Naive thymus-derived CD4-positive, alpha-beta T cell (primary cell): ENCODE results near the gene PUSL1. TPM values are rescaled to one million over a fixed set of nuclear protein-coding genes. Genes with fewer than 3 reads are reported as not detected.

Experiments
- ATAC-seq: fragments of 150-1000 bp; cut with Tn5 transposase; 2 replicates; pipeline ENCODE4 v1.10.0; 2021; ENCODE audit warnings: mild to moderate bottlenecking, moderate library complexity
- CTCF ChIA-PET: fragments of 350-600 bp; sonication (Branson Sonifier 250); formaldehyde crosslinking; loops from one replicate; lab custom pipeline; 2021; ENCODE audit warnings: antibody characterized with exemption; lab: Charles Lee
- POLR2A ChIA-PET: fragments of 350-600 bp; sonication (Branson Sonifier 250); formaldehyde crosslinking; loops from one replicate; lab custom pipeline; 2021; ENCODE audit warnings: antibody characterized with exemption, inconsistent platforms; lab: Charles Lee
- DNase-seq, 9 donors: peaks; one replicate each; pipeline versions ENCODE4 v3.0.0 to v3.0.0-alpha.2; 2020 to 2022; ENCODE audit warnings: mixed read lengths in 1 of 9
- H3K27ac ChIP-seq: one replicate; pipeline ENCODE4 v1.7.0; 2013; ENCODE audit warnings: mild to moderate bottlenecking, low read depth, low read length, moderate library complexity
- H3K27me3 ChIP-seq, 2 donors: one replicate each; pipeline ENCODE4 v1.7.0; 2013; ENCODE audit warnings: low read length in 2 of 2, mild to moderate bottlenecking in 2 of 2, moderate library complexity in 2 of 2; ENCODE audit not compliant: control insufficient read depth in 2 of 2, insufficient read depth in 2 of 2
- H3K36me3 ChIP-seq, 3 experiments: 1 replicate in 2 of 3; 2 replicates in 1 of 3; pipeline ENCODE4 v1.7.0; 2013; ENCODE audit warnings: low read length in 3 of 3, mild to moderate bottlenecking in 3 of 3, moderate library complexity in 1 of 3; ENCODE audit not compliant: insufficient read depth in 3 of 3, control insufficient read depth in 2 of 3
- H3K4me1 ChIP-seq, 2 donors: one replicate each; pipeline ENCODE4 v1.7.0; 2013; ENCODE audit warnings: low read length in 2 of 2, mild to moderate bottlenecking in 2 of 2, moderate library complexity in 1 of 2; ENCODE audit not compliant: control insufficient read depth in 2 of 2, insufficient read depth in 2 of 2
- H3K4me3 ChIP-seq: 2 replicates; pipeline ENCODE4 v1.7.0; 2013; ENCODE audit warnings: mild to moderate bottlenecking, low read length
- H3K9me3 ChIP-seq, 3 experiments: 1 replicate in 2 of 3; 2 replicates in 1 of 3; pipeline ENCODE4 v1.7.0; 2013; ENCODE audit warnings: low read length in 3 of 3; ENCODE audit not compliant: control insufficient read depth in 2 of 3
- H3K27ac Mint-ChIP-seq, 9 donors: one replicate each; pipeline ENCODE4 v1.8.0; 2020 to 2022; ENCODE audit warnings: mixed read lengths in 9 of 9, mild to moderate bottlenecking in 8 of 9, moderate library complexity in 5 of 9, inconsistent platforms in 2 of 9
- H3K27me3 Mint-ChIP-seq, 5 donors: one replicate each; pipeline ENCODE4 v1.8.0; 2021 to 2022; ENCODE audit warnings: mixed read lengths in 5 of 5, mild to moderate bottlenecking in 1 of 5
- H3K36me3 Mint-ChIP-seq, 5 donors: one replicate each; pipeline ENCODE4 v1.8.0; 2020 to 2022; ENCODE audit warnings: mixed read lengths in 5 of 5, mild to moderate bottlenecking in 3 of 5, inconsistent platforms in 1 of 5
- H3K4me1 Mint-ChIP-seq, 7 donors: one replicate each; pipeline ENCODE4 v1.8.0; 2020 to 2022; ENCODE audit warnings: mixed read lengths in 7 of 7, mild to moderate bottlenecking in 3 of 7, inconsistent platforms in 1 of 7
- H3K4me3 Mint-ChIP-seq, 10 donors: one replicate each; pipeline ENCODE4 v1.8.0; 2020 to 2022; ENCODE audit warnings: mild to moderate bottlenecking in 10 of 10, mixed read lengths in 10 of 10, moderate library complexity in 6 of 10, inconsistent platforms in 2 of 10
- H3K9me3 Mint-ChIP-seq, 11 donors: one replicate each; pipeline ENCODE4 v1.8.0; 2020 to 2022; ENCODE audit warnings: mixed read lengths in 11 of 11, mild to moderate bottlenecking in 4 of 11, inconsistent platforms in 1 of 11, moderate library complexity in 1 of 11
- intact Hi-C, 2 donors: fragments of 100-400 bp; cut with micrococcal nuclease; formaldehyde crosslinking; loops; one replicate each; pipeline ENCODE4 v1.15.1; 2023
- polyA plus RNA-seq, 2 donors: library from polyadenylated mRNA; unstranded; fragments of 300-500 nt; fragmentation: Illumina TruSeq; gene quantifications; one replicate each; pipeline ENCODE4 v1.2.3, GENCODE V29; 2021
- total RNA-seq, 6 experiments: library from RNA in 5 of 6; stranded (reverse) in 5 of 6; gene quantifications; 1 replicate in 5 of 6; 2 replicates in 1 of 6; pipeline ENCODE4 v1.2.3 and lab custom pipeline; 2021 to 2026

PUSL1 gene
- total and polyA plus RNA-seq, 7 experiments from 2014 or later: 16.2 to 26.1 (median 19.4) TPM

- Histone ChIP-seq H3K4me1 (peaks cover 18 to 34% of the 10 kb centered on the region in 2 donors), H3K9me3 (no peaks in the 10 kb centered on the region), H3K36me3 (peaks cover 0 to 43% (median 0%) of the 10 kb centered on the region in 3 experiments), H3K27ac (peak within 1 kb of the TSS; percentile 92), H3K27me3 (no peaks in the 10 kb centered on the region), H3K4me3 (peak within 1 kb of the TSS; percentile 77)
- ChIA-PET CTCF (no interaction called here), POLR2A (interaction anchor here (0.9 to 1.7 kb wide), 8 partner anchors 12 to 51 kb away, joined by 3 to 5 read pairs (median 4); partner anchors contain the start of genes ACAP3, AURKAIP1 and UBE2J2)
- H3K27ac Mint-ChIP-seq: peak within 1 kb of the TSS; percentile 67 to 94 (median 91)
- peaks cover 12 to 53% (median 31%) of the 10 kb centered on the region in 7 donors for H3K4me1 Mint-ChIP-seq
- intact Hi-C loops: loop anchor here (1.0 to 2.0 kb wide), 6 partner anchors 16 to 208 kb away; partner anchors contain the start of genes DVL1 (in 2 of the 2), PUSL1 (in 2 of the 2), AURKAIP1 (in 1 of the 2) and C1orf159 (in 1 of the 2)
- ATAC-seq: peak; percentile 93
- H3K36me3 Mint-ChIP-seq: peaks cover 0 to 3% (median 0%) of the 10 kb centered on the region in 5 donors
- H3K9me3 Mint-ChIP-seq: peaks cover 0 to 3% (median 0%) of the 10 kb centered on the region in 11 donors
- H3K4me3 Mint-ChIP-seq: peak within 1 kb of the TSS; percentile 83 to 96 (median 90)
- DNase-seq: peak; percentile 93 to 97 (median 95)
- no peaks in the 10 kb centered on the region for H3K27me3 Mint-ChIP-seq
These were observed 16.3 kb downstream of the PUSL1 start, which contains the start of the genes CPTP and INTS11 for GRCh38 chr1:1324524-1325287. CPTP (plus strand) TSS chr1:1324802; CDS start chr1:1326911, 2,109 bp downstream. INTS11 (minus strand) TSS chr1:1324660; CDS start chr1:1324608, 52 bp downstream.

- Mint-ChIP-seq H3K27ac (peak overlapping the region; percentile 6 to 81 (median 67)), H3K36me3 (peaks cover 0 to 7% (median 0%) of the 10 kb centered on the region in 5 donors), H3K4me1 (peaks cover 12 to 50% (median 30%) of the 10 kb centered on the region in 7 donors), H3K4me3 (peak overlapping the region; percentile 62 to 92 (median 80)), H3K9me3 (peaks cover 0 to 3% (median 0%) of the 10 kb centered on the region in 11 donors), H3K27me3 (no peaks in the 10 kb centered on the region)
- Histone ChIP-seq H3K4me1 (peaks cover 18 to 34% of the 10 kb centered on the region in 2 donors), H3K36me3 (peaks cover 0 to 35% (median 0%) of the 10 kb centered on the region in 3 experiments), H3K27ac (peak overlapping the region; percentile 92), H3K9me3 (no peaks in the 10 kb centered on the region), H3K4me3 (peak overlapping the region; percentile 77), H3K27me3 (no peaks in the 10 kb centered on the region)
- intact Hi-C loops: loop anchor here (1.0 to 2.0 kb wide), 3 partner anchors 24 to 73 kb away; partner anchors contain the start of genes CCNL2 (in 1 of the 2), DVL1 (in 1 of the 2) and UBE2J2 (in 1 of the 2)
- no peak for ATAC-seq
- ChIA-PET CTCF (no interaction called here), POLR2A (interaction anchor here (0.9 to 2.1 kb wide), 9 partner anchors 11 to 52 kb away, joined by 3 to 6 read pairs (median 4); partner anchors contain the start of genes ACAP3, AURKAIP1 and UBE2J2)
- peak in 1 of 9 donors; percentile 31 for DNase-seq
These were observed 17.1 kb downstream of the PUSL1 start for GRCh38 chr1:1325288-1326074.

GRCh38 chr1:1326075-1326605 is 17.7 kb downstream of the PUSL1 start:
- H3K27ac Mint-ChIP-seq: peak overlapping the region; percentile 51 to 81 (median 64)
- H3K4me3 Mint-ChIP-seq: peak overlapping the region; percentile 45 to 92 (median 80)
- H3K9me3 Mint-ChIP-seq: peaks cover 0 to 3% (median 0%) of the 10 kb centered on the region in 11 donors
- intact Hi-C loops: no loop called here
- H3K36me3 Mint-ChIP-seq: peaks cover 0 to 7% (median 0%) of the 10 kb centered on the region in 5 donors
- ChIA-PET POLR2A (interaction anchor here (0.9 to 2.1 kb wide), 9 partner anchors 11 to 52 kb away, joined by 3 to 6 read pairs (median 4); partner anchors contain the start of genes ACAP3, AURKAIP1 and UBE2J2), CTCF (no interaction called here)
- peaks cover 12 to 49% (median 30%) of the 10 kb centered on the region in 7 donors for H3K4me1 Mint-ChIP-seq
- no peak for ATAC-seq
- peak overlapping the region; percentile 77 for H3K4me3 ChIP-seq
- H3K4me1 ChIP-seq: peaks cover 18 to 34% of the 10 kb centered on the region in 2 donors
- no peaks in the 10 kb centered on the region for H3K27me3 ChIP-seq
- DNase-seq: no peak
- H3K27me3 Mint-ChIP-seq: no peaks in the 10 kb centered on the region
- peak overlapping the region; percentile 92 for H3K27ac ChIP-seq
- H3K9me3 ChIP-seq: no peaks in the 10 kb centered on the region
- peaks cover 0 to 28% (median 0%) of the 10 kb centered on the region in 3 experiments for H3K36me3 ChIP-seq

- CTCF ChIA-PET: no interaction called here
- POLR2A ChIA-PET: interaction anchor here (2.1 kb wide), 1 partner anchor 21 kb away, joined by 6 read pairs; no protein-coding TSS in a partner anchor
- H3K27ac Mint-ChIP-seq: no peak overlapping the region
- no peaks in the 10 kb centered on the region for H3K9me3 ChIP-seq
- H3K36me3 ChIP-seq: peaks cover 0 to 27% (median 0%) of the 10 kb centered on the region in 3 experiments
- peaks cover 18 to 28% of the 10 kb centered on the region in 2 donors for H3K4me1 ChIP-seq
- H3K27ac ChIP-seq: no peak overlapping the region
- DNase-seq (no peak), ATAC-seq (no peak)
- no peak overlapping the region for H3K4me3 ChIP-seq
- H3K27me3 ChIP-seq: no peaks in the 10 kb centered on the region
- intact Hi-C loops: no loop called here
- no peaks in the 10 kb centered on the region for H3K27me3 Mint-ChIP-seq
- H3K9me3 Mint-ChIP-seq: peaks cover 0 to under 1% (median 0%) of the 10 kb centered on the region in 11 donors
- H3K36me3 Mint-ChIP-seq: peaks cover 0 to 7% (median 0%) of the 10 kb centered on the region in 5 donors
- H3K4me3 Mint-ChIP-seq: peak overlapping the region in 4 of 10 donors; percentile 23 to 92 (median 56)
- peaks cover 7 to 41% (median 26%) of the 10 kb centered on the region in 7 donors for H3K4me1 Mint-ChIP-seq
These were observed 18.9 kb downstream of the PUSL1 start for GRCh38 chr1:1327291-1327690.

- H3K36me3 ChIP-seq: peaks cover 0 to 27% (median 0%) of the 10 kb centered on the region in 3 experiments
- H3K27ac ChIP-seq: no peak overlapping the region
- no peak overlapping the region for H3K27ac Mint-ChIP-seq
- H3K4me1 Mint-ChIP-seq: peaks cover 5 to 31% (median 22%) of the 10 kb centered on the region in 7 donors
- H3K4me1 ChIP-seq: peaks cover 15 to 22% of the 10 kb centered on the region in 2 donors
- ATAC-seq (no peak), DNase-seq (no peak)
- intact Hi-C loops: no loop called here
- H3K27me3 Mint-ChIP-seq: no peaks in the 10 kb centered on the region
- H3K27me3 ChIP-seq: no peaks in the 10 kb centered on the region
- H3K4me3 Mint-ChIP-seq: no peak overlapping the region
- H3K9me3 Mint-ChIP-seq: no peaks in the 10 kb centered on the region
- ChIA-PET CTCF (no interaction called here), POLR2A (no interaction called here)
- no peak overlapping the region for H3K4me3 ChIP-seq
- no peaks in the 10 kb centered on the region for H3K9me3 ChIP-seq
- H3K36me3 Mint-ChIP-seq: peaks cover 0 to 7% (median 0%) of the 10 kb centered on the region in 5 donors
These were observed 19.9 kb downstream of the PUSL1 start for GRCh38 chr1:1328254-1328653.
